Activated naive CD4-positive, alpha-beta T cell treated with anti-CD3 and anti-CD28 coated beads, Interleukin-2, amount 50 U/mL, for 16 hours (primary cell): ENCODE data around the gene RPRD1B.
A peak's percentile ranks its signal among the peaks of the same experiment; 100 is the strongest.

ENCODE experiments used
- DNase-seq: peaks from one replicate; pipeline ENCODE4 v3.0.0-alpha.2; 2020

Gene RPRD1B

DNA sequence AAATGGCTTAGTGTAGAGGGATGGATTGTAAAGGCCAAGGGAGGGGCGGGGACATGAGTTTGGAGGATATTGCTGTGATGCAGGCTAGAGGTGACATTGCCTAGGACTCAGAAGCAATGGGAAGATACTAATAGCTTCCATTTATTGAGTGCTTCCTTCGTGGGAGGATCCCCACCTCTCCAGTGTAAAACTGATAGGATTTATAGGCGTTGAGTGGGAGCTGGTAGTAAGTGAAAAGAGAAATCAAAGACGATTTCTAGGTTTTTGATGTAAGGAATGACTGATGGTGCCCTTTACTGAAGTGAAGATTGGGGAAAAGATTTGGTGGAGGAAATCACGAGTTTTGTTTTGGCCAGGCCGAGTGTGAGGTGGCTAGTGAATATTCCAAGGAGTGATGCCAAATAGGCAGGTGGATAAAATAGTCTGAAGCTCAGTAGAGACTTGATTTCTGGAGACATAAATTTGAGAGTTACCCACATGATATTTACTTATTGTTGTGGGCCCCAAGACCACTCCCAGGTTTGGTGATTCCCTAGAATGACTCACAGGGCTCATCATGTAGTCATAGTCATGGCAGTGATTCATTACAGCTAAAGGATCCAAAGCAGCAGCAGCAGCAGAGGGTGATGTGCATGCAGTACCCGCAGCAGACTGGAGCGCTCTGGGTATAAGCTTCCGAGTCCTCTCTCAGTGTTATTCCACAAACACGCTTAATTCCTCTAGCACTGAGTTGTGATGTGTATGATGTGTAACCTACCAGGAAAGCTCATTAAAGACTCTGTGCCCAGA, 10.2 kb downstream of the RPRD1B start:
- peak; percentile 39 for DNase-seq

DNA sequence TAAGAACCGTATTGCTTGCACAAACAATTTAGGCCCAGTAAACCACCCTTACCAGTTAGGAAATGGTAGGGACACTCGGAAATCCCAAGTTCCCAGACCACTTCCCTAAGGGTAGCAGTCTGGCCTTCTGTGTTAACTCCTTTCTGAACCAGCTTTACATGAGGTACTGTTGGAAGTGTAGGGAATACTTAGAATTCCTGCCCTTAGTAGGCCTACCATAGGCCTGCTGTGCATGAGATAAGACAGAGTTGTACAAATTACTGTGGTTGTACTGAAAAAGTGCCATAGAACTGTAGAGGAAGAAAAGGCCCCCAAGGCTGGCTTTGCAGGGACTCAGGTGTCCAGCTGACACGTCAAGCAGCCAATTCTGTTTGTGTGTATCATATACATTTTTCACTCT, 11.1 kb downstream of the RPRD1B start:
- DNase-seq = no peak

GRCh38 chr20:38046572-38046971, 13.0 kb downstream of the RPRD1B start:
- no peak for DNase-seq

- DNase-seq = no peak
These were observed 16.3 kb downstream of the RPRD1B start for GRCh38 chr20:38049800-38050199.

DNA sequence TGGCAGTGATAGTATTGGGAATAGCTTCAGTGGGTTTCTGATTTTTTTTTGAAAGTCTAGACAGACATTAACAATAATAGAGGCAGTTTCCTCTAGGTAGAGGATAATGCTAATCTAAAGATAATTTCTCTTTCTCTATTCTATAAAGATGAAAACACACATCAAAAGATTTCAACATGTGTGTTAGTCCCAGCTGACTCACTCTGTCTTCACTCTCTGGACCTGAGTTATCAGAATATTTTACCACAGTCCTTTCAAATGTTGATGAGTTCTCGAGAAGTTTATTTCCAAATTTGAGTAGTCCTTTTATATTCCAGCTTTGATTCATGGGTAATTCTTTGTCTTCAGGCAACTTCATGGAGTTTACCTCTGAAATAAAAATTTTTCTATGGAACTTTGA, 17.1 kb downstream of the RPRD1B start:
- no peak for DNase-seq

GRCh38 chr20:38052870-38053269, 19.3 kb downstream of the RPRD1B start:
- DNase-seq = no peak

DNA sequence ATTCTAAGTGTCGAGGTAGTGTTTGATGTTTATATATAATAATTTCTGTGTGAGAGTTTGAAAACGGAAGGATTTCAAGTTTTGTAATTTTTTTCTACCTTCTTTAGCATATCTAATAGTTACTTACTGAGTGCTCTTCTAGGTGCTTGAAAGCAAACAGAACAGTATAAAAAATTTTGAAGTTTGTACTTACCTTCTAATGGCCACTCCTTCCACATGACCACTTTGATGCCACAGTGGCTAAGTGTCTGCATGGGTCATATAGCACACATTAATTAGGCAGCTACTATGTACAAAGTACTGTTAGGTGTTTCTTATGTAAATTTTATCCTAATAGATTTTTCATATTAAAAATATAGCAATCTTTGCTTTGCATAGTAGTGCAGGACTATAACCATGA, 21.1 kb downstream of the RPRD1B start:
- no peak for DNase-seq

DNA sequence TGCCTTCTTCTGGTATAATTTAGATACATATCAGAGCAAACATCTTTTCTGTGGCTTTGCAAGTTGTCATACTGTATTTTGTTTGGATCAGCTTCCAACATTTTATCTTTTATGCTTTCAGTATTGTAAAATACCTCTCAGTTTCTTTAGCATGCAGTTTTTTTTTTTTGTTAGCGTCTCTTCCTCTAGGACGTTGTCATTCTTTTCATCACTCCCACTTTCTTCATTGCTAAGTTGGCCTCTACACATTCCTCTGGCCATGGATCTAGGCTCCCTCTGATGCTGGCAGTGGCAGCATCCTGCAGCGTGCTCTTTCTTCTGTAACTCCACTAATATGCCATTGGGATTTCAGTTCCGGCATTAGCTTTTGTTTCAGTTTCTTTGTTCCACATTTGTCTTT, 21.7 kb downstream of the RPRD1B start:
- DNase-seq = no peak

DNA sequence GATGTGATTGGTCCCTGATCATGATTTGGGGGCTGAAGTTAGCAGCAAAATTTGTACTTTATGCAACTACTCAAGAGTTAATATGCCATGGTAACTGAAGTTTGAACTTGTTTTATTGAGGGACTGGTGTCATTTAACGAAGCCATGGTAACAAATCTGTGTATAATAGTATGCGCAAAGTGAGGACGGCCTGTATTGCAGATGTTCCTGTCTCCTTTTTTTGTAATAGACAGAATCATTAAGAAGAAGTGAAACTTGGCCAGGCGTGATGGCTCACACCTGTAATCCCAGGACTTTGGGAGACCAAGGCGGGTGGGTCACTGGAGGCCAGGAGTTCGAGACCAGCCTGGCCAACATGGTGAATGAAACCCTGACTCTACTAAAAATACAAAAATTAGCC, 22.3 kb downstream of the RPRD1B start:
- DNase-seq = no peak

- DNase-seq = peak; percentile 64
These were observed 23.9 kb downstream of the RPRD1B start for GRCh38 chr20:38057351-38057972.

- no peak for DNase-seq
These were observed 26.3 kb downstream of the RPRD1B start for GRCh38 chr20:38059832-38060231.

DNA sequence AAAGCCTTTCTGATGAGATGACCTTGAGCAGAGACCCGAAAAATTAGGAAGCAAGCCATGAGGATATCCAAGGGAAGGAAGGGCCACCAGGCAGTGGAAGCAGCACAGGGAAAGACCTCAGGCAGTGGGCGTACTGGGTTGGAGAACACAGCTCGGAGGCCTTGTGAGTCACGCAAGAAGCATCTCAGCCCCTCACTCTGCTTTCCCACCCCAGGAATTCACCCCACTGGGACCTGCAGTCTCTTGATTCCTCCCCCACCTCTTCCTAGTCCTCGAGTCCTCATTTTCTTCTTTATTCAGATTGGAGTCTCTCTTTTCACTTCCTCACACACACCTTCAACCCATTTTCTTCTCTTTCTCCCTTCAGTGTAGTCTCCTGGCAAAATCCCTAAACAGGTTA, 27.0 kb downstream of the RPRD1B start:
- no peak for DNase-seq

GRCh38 chr20:38061109-38061508, 27.6 kb downstream of the RPRD1B start:
- no peak for DNase-seq

- DNase-seq = no peak
These were observed 29.3 kb downstream of the RPRD1B start for GRCh38 chr20:38062890-38063289.

DNA sequence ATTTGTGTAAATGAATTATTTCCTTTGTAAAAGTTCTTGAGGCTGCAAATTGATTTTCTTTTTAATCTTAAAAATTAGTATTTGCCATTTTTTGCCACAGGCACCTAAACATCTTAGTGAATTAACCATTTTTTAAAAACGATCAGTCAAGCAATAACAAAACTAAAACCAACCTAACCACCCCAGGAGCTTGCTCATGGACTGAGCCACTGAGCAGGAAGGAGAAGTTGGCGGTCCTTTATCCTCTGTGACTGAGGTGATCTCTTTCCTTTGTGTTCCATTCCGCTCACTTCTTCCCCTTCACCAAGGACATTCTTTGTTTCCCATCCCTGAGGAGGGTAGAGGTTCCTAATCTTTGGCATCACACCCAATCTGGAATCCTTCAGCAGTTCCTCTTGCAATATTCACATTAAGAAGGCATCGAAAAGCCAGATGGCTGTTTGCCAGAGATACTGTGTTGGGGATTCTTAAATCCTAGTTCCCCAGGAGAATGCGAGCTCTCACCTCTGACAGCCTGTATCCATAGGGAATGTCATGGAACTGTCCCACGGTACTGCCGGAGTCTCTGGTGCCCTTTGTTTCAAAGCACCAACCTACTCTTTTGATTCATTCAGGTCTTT, 30.5 kb downstream of the RPRD1B start:
- no peak for DNase-seq

DNA sequence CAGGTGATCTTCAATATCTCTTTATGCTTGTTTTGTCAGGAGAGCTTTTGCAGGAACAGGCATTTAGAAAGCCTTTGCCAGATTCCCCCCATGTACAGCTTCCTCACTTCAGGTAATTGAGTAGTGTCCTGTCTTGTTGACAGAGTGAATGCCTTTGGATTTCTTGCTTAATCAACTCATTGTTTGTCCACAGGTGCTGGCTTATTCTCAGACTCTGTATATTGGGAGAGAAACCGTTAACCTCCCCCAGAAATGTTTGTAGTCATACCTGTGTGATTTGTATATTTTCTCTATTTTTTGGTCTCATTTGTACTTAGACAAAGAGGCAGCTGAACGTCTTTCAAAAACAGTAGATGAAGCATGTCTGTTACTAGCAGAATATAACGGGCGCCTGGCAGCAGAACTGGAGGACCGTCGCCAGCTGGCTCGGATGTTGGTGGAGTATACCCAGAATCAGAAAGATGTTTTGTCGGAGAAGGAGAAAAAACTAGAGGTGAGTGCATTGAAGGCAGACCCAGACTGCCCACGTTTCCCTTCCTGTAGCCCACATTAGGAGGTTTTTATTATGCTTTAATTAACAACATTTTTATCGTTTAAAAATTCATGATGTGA, 32.3 kb downstream of the RPRD1B start:
- DNase-seq = no peak

DNA sequence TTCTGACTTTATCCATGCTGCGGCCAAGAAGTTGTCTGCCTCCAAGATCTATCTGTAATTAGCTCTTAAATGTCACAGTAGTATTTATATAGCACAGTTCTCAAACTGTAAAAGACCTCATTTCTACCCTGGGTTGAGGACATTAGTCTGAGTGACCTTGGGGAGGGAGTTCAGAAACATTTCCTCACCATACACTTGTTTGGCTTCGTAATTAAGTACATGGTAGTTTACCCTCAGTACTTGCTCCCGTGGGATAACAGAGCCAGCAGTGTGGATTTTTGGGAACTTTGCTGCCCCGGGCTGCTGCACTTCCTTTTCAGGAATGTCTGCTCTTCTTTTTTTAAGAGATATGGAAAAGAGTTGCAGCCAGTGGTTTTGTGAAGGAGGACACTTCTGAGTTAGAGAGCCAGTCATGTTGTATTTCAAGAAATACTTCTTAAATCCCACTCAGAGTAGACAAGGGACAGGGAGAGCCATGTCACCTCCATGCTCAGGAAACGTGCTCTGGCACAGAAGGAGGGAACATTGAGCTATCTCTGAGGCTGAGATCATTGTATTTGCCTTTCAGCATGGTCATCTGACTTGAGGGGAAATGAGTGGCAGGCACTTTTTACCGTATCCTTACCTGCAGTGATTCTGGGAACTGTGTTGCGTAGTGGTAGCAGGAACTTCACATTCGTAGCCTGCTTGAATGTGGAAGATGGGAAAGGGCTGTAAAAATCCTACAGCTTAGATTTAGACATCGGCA, 33.6 kb downstream of the RPRD1B start:
- DNase-seq = no peak

DNA sequence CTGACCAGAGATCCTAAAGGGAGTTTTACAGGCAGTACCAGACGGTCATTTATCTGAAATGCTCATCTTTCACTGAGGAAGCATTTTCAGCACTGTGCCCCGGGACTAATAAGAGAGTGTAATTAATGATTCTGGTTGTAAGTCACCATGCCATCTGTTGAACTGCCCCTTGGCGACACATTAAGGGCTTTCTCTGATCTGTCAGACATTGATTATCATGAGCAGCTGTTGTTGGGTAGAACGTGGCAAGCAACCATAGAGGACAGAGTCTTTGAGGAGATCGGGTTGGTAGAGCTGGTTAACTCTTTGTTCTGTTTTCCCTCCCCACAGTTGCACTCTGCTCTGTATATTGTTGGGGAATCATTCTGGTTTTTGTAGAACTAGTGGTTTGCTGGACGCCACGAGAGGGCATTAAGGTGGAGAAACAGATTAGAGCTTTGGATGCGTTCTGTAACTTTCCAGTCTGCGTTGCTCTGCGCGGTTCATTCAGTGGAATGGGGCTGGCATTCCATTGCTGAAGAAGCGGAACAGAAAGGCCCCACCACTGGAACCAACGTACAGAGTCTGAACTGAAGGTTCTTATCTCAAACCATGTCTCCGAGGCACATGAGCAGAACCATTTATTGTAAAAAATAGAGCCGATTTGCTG, 34.3 kb downstream of the RPRD1B start:
- no peak for DNase-seq

GRCh38 chr20:38072898-38073297, 39.4 kb downstream of the RPRD1B start:
- no peak for DNase-seq

DNA sequence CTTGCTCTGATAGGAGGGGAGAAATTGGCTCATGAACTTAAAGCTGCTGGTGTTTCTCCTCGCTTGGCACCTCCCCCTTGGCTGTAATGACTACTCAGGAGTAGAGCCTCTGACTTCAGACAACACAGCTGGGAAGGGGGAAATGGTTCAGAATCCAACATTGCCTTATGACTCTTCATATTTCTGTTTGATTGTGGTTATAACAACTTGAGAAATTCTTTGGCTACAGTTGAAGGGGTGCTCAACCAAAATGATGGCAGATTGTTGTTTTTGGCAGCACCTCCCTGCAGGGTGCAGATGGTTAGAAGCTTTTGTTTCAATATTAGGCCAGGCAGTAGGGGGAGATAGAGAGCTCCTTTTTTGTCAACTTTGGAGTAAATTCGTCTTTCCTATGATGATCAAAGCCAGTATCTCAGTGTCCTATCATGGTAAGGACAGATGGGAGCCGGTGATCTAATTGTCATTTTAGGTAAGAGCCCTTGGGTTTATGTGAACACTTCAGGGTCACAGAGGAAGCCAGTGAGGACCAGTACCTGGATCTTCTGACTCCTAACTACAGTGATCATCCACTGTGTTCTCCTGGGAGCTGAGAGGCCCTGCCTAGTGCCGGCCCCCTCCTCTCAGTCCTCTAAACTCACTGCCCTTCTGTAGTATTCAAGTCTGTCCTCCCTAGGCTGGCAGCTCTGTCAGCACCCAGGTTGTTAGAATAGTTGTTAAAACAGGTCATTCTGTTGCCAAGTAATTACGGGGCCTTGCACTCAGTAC, 39.9 kb downstream of the RPRD1B start:
- DNase-seq = no peak

DNA sequence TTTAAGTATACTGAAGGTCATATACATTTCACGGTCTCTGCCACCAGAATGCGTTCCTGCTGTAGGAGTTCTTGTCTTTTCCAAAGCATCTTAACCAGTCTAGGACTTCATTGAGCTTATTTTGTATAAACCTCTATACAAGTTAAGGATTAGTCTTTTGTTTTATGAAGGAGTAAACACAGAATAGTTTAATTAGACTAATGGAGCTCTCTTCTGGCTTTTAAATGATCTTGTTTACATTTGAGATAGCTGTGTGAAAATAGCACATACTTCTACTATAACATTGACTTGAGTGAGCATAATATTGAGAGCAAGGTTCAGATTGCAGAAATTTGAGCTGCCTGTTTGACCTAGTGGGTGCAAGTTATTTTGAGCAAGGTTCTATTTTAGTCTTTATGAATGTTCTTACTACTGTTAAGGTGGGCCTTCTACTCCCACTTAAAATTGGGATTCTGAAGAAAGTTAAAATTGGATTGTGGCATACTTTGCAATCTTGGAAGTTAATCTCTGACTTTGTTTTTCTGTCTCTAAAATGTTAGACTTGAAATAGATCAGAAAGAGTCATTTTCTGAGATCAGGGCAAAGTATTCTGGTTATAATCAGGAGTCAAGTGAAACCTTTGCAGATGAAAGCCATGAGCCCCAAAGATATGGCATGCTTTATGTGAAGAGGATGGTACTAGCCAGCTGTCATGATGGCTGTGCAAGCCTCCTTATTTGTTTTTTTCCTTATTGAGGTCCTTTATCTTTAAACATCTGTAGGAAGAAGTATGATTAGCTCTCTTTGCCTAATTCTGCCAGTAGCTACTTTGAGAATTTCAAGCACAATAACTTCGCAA, 41.8 kb downstream of the RPRD1B start:
- no peak for DNase-seq
